CD14-positive monocyte (primary cell): Measurements from ENCODE around the gene SMIM38. TPM values are rescaled to one million over a fixed set of nuclear protein-coding genes. Genes with fewer than 3 reads are reported as not detected.

Experiments used
- DNase-seq, 3 donors: peaks; one replicate each; pipeline ENCODE4 v3.0.0-alpha.2; 2011 to 2022
- H2AFZ ChIP-seq: 2 replicates; pipeline ENCODE4 v1.6.0; 2012; ENCODE audit warnings: mild to moderate bottlenecking, low read depth, low read length, inconsistent platforms; ENCODE audit not compliant: insufficient read depth, poor library complexity, severe bottlenecking
- H3K27ac ChIP-seq, 2 donors: 1 replicate in 1 of 2; 2 replicates in 1 of 2; pipeline ENCODE4 v1.5.1; 2012 to 2013; ENCODE audit warnings: low read length in 2 of 2, control low read depth in 1 of 2, inconsistent platforms in 1 of 2, low read depth in 1 of 2, mild to moderate bottlenecking in 1 of 2
- H3K27me3 ChIP-seq, 2 donors: one replicate each; pipeline versions ENCODE4 v1.6.0 to v1.6.1; 2011 to 2013; ENCODE audit warnings: low read length in 2 of 2; ENCODE audit not compliant: control insufficient read depth in 2 of 2, insufficient read depth in 2 of 2
- H3K36me3 ChIP-seq, 2 donors: replicated peaks in 1 of 2; 1 replicate in 1 of 2; 2 replicates in 1 of 2; pipeline versions ENCODE4 v1.5.1 to v1.6.1; 2012 to 2013; ENCODE audit warnings: low read length in 2 of 2, control low read depth in 1 of 2, inconsistent platforms in 1 of 2, mild to moderate bottlenecking in 1 of 2; ENCODE audit not compliant: insufficient read depth in 2 of 2, control insufficient read depth in 1 of 2
- H3K4me1 ChIP-seq, 2 donors: 1 replicate in 1 of 2; 2 replicates in 1 of 2; pipeline versions ENCODE4 v1.5.1 to v1.6.1; 2012 to 2013; ENCODE audit warnings: low read length in 2 of 2, control low read depth in 1 of 2, inconsistent platforms in 1 of 2, mild to moderate bottlenecking in 1 of 2, moderate library complexity in 1 of 2; ENCODE audit not compliant: insufficient read depth in 2 of 2, control insufficient read depth in 1 of 2
- H3K4me2 ChIP-seq: replicated peaks from 2 replicates; pipeline ENCODE3; 2012; ENCODE audit warnings: low read length, moderate library complexity, mild to moderate bottlenecking; ENCODE audit not compliant: poor library complexity, severe bottlenecking; ENCODE audit errors: extremely low read depth
- H3K4me3 ChIP-seq, 3 experiments: fragments of 200-600 bp in 1 of 3; sonication (generic) in 1 of 3; replicated peaks in 1 of 3; 1 replicate in 2 of 3; 2 replicates in 1 of 3; pipeline ENCODE4 v1.5.1; 2011 to 2013; ENCODE audit warnings: low read length in 3 of 3, mild to moderate bottlenecking in 3 of 3, control low read depth in 2 of 3, low read depth in 2 of 3, inconsistent platforms in 1 of 3, moderate library complexity in 1 of 3
- H3K79me2 ChIP-seq: 2 replicates; pipeline ENCODE4 v1.6.0; 2012; ENCODE audit warnings: mild to moderate bottlenecking, control low read depth, inconsistent platforms, low read length, moderate library complexity; ENCODE audit not compliant: insufficient read depth
- H3K9ac ChIP-seq: 2 replicates; pipeline ENCODE4 v1.6.0; 2017; ENCODE audit warnings: low read length, mild to moderate bottlenecking; ENCODE audit not compliant: insufficient read depth, poor library complexity, severe bottlenecking
- H3K9me3 ChIP-seq, 2 donors: replicated peaks in 1 of 2; 1 replicate in 1 of 2; 2 replicates in 1 of 2; pipeline versions ENCODE4 v1.5.1 to v1.6.1; 2012 to 2013; ENCODE audit warnings: low read length in 2 of 2, control low read depth in 1 of 2; ENCODE audit not compliant: control insufficient read depth in 1 of 2, insufficient read depth in 1 of 2
- H4K20me1 ChIP-seq: 2 replicates; pipeline ENCODE4 v1.6.0; 2012; ENCODE audit warnings: mild to moderate bottlenecking, low read length, control low read depth, moderate library complexity; ENCODE audit not compliant: insufficient read depth
- H3K27ac Mint-ChIP-seq, 7 donors: one replicate each; pipeline ENCODE4 v1.8.0; 2020; ENCODE audit warnings: mild to moderate bottlenecking in 7 of 7, mixed read lengths in 7 of 7, moderate library complexity in 6 of 7, inconsistent platforms in 2 of 7
- H3K27me3 Mint-ChIP-seq, 3 donors: one replicate each; pipeline ENCODE4 v1.8.0; 2021 to 2022; ENCODE audit warnings: low read depth in 3 of 3, mild to moderate bottlenecking in 3 of 3, mixed read lengths in 3 of 3, moderate library complexity in 3 of 3, inconsistent platforms in 1 of 3
- H3K36me3 Mint-ChIP-seq, 2 donors: one replicate each; pipeline ENCODE4 v1.8.0; 2020; ENCODE audit warnings: mixed read lengths in 2 of 2, inconsistent platforms in 1 of 2, mild to moderate bottlenecking in 1 of 2
- H3K4me1 Mint-ChIP-seq: one replicate; pipeline ENCODE4 v1.8.0; 2020; ENCODE audit warnings: mild to moderate bottlenecking, mixed read lengths
- H3K4me3 Mint-ChIP-seq, 2 donors: one replicate each; pipeline ENCODE4 v1.8.0; 2020; ENCODE audit warnings: mild to moderate bottlenecking in 2 of 2, mixed read lengths in 2 of 2, moderate library complexity in 1 of 2
- H3K9me3 Mint-ChIP-seq, 7 donors: one replicate each; pipeline ENCODE4 v1.8.0; 2020 to 2022; ENCODE audit warnings: mixed read lengths in 7 of 7, mild to moderate bottlenecking in 6 of 7, moderate library complexity in 6 of 7, inconsistent platforms in 2 of 7
- CTCF ChIP-seq: fragments of 200-600 bp; IDR thresholded peaks from one replicate; pipeline ENCODE4 v1.8.0; 2022; ENCODE audit warnings: antibody characterized with exemption, mild to moderate bottlenecking
- WGBS: methylation state at CpG from one replicate; pipeline ENCODE4 v1.1.5; 2013; ENCODE audit warnings: missing lambda C conversion rate; ENCODE audit not compliant: insufficient coverage; 5-methylcytosine and 5-hydroxymethylcytosine counted together
- intact Hi-C, 2 donors: fragments of 100-400 bp; cut with micrococcal nuclease; formaldehyde crosslinking; loops; one replicate each; pipeline versions ENCODE4 v1.15.0 to v1.15.1; 2023
- polyA plus RNA-seq, 3 donors: library from polyadenylated mRNA; depleted of rRNA in 1 of 3; unstranded in 2 of 3; stranded (reverse) in 1 of 3; fragments of 300-500 nt in 2 of 3; fragments of >200 nt in 1 of 3; fragmentation: Illumina TruSeq in 2 of 3; gene quantifications; 1 replicate in 2 of 3; 2 replicates in 1 of 3; pipeline ENCODE4 v1.2.3, GENCODE V29; 2012 to 2021

Gene SMIM38
- polyA plus RNA-seq, 3 donors: 0.05 TPM; not detected in 2

GRCh38 chr11:69172674-69173073 lies 16.9 kb downstream of the SMIM38 start:
- TF ChIP-seq CTCF: no peak
- peaks cover 0 to 2% of the 10 kb centered on the region in 2 donors for H3K27me3 ChIP-seq
- H3K4me3 ChIP-seq: no peak overlapping the region
- no peak overlapping the region for H2AFZ ChIP-seq
- intact Hi-C loops: no loop called here
- WGBS: 0% methylated on average over 1 of the region's 1 CpG
- Mint-ChIP-seq H3K9me3 (peaks cover 1 to 11% (median 8%) of the 10 kb centered on the region in 7 donors), H3K27me3 (peaks cover 3 to 11% (median 9%) of the 10 kb centered on the region in 3 donors), H3K36me3 (no peaks in the 10 kb centered on the region), H3K4me1 (no peaks in the 10 kb centered on the region), H3K4me3 (no peak overlapping the region), H3K27ac (no peak overlapping the region)
- no peaks in the 10 kb centered on the region for H3K4me1 ChIP-seq
- H3K9me3 ChIP-seq: peaks cover 0 to 5% of the 10 kb centered on the region in 2 donors
- H3K4me2 ChIP-seq: no peak overlapping the region
- no peak overlapping the region for H3K27ac ChIP-seq
- no peak overlapping the region for H3K9ac ChIP-seq
- H4K20me1 ChIP-seq: no peaks in the 10 kb centered on the region
- DNase-seq: no peak
- no peaks in the 10 kb centered on the region for H3K36me3 ChIP-seq
- H3K79me2 ChIP-seq: no peaks in the 10 kb centered on the region

DNA sequence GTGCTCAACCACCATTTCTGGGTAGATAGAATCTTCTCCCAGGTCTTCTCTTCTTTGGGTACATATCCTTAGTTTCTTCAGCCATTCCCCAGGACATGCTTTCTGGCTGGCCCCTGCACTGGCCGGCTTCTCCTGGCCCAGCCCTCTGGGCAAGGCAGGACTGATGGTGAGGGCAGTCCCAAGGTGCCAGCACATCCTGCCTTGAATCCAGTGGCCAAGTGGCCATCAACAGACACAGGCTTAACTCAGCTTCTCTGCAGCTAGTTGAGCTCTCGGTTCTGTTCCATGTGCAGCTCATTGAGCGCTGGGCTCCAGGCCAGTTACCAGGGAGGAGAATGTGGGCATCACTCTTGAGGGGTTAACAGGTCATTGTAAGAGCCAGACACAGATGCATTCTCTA lies 17.6 kb downstream of the SMIM38 start:
- WGBS: 100% methylated on average over 3 of the region's 3 CpGs

More for the DNA sequence above, 17.6 kb downstream of the SMIM38 start:
- no peaks in the 10 kb centered on the region for H3K79me2 ChIP-seq
- no peak overlapping the region for H2AFZ ChIP-seq
- no peak overlapping the region for H3K4me2 ChIP-seq
- no peaks in the 10 kb centered on the region for H3K36me3 ChIP-seq
- Mint-ChIP-seq H3K9me3 (peaks cover 1 to 11% (median 8%) of the 10 kb centered on the region in 7 donors), H3K27ac (no peak overlapping the region), H3K27me3 (peaks cover 3 to 10% (median 6%) of the 10 kb centered on the region in 3 donors), H3K4me3 (no peak overlapping the region), H3K4me1 (no peaks in the 10 kb centered on the region), H3K36me3 (no peaks in the 10 kb centered on the region)
- no peaks in the 10 kb centered on the region for H4K20me1 ChIP-seq
- no peak overlapping the region for H3K4me3 ChIP-seq
- no peak overlapping the region for H3K9ac ChIP-seq
- no peaks in the 10 kb centered on the region for H3K4me1 ChIP-seq
- peaks cover 0 to 2% of the 10 kb centered on the region in 2 donors for H3K27me3 ChIP-seq
- no peak for DNase-seq
- no peak for TF ChIP-seq CTCF
- intact Hi-C loops: no loop called here
- peaks cover 0 to 5% of the 10 kb centered on the region in 2 donors for H3K9me3 ChIP-seq
- no peak overlapping the region for H3K27ac ChIP-seq
